K562 (cell line): ENCODE data around the gene NR1I3. TPM values are rescaled to one million over a fixed set of nuclear protein-coding genes. Genes with fewer than 3 reads are reported as not detected.

Source experiments
- ARHGAP35 ChIP-seq: fragments of 450-650 bp; IDR thresholded peaks from 2 replicates; pipeline ENCODE4 v1.6.1; 2018; ENCODE audit not compliant: partially characterized antibody
- BDP1 ChIP-seq: IDR thresholded peaks from 3 replicates; pipeline ENCODE4 v1.6.1; 2011; ENCODE audit not compliant: insufficient read length, insufficient read depth
- GABPB2 ChIP-seq: fragments of 250-450 bp; sonication (Bioruptor Pico); conservative IDR thresholded peaks from 2 replicates; pipeline ENCODE4 v1.5.1; 2021; ENCODE audit warnings: mild to moderate bottlenecking
- GATA2 ChIP-seq: sonication (generic); formaldehyde crosslinking; IDR thresholded peaks from 2 replicates; pipeline ENCODE4 v1.4.0; 2020; ENCODE audit warnings: mild to moderate bottlenecking, missing genetic modification reagents
- HMBOX1 ChIP-seq: sonication (generic); IDR thresholded peaks from 2 replicates; pipeline ENCODE4 v1.6.1; 2016
- HNRNPUL1 ChIP-seq: fragments of 200-400 bp; formaldehyde crosslinking; IDR thresholded peaks from 2 replicates; pipeline ENCODE4 v1.6.1; 2017; ENCODE audit warnings: low read length
- JUNB ChIP-seq: fragments of 450-650 bp; formaldehyde crosslinking; conservative IDR thresholded peaks from 2 replicates; pipeline ENCODE4 v1.4.0; 2020; ENCODE audit warnings: mild to moderate bottlenecking
- MAFF ChIP-seq: IDR thresholded peaks from 2 replicates; pipeline ENCODE4 v1.6.1; 2012; ENCODE audit warnings: low read length, improper control_type of control experiment
- NCOA4 ChIP-seq: fragments of 450-650 bp; IDR thresholded peaks from 2 replicates; pipeline ENCODE4 v1.6.1; 2018; ENCODE audit warnings: mild to moderate bottlenecking; ENCODE audit not compliant: partially characterized antibody
- RBM14 ChIP-seq: fragments of 200-400 bp; formaldehyde crosslinking; IDR thresholded peaks from 2 replicates; pipeline ENCODE4 v1.6.1; 2018; ENCODE audit warnings: low read depth, mild to moderate bottlenecking, low read length, moderate library complexity, borderline replicate concordance; ENCODE audit not compliant: insufficient read depth
- RFX7 ChIP-seq: fragments of 250-450 bp; sonication (Bioruptor Pico); IDR thresholded peaks from 2 replicates; pipeline ENCODE4 v1.5.1; 2021; ENCODE audit warnings: mild to moderate bottlenecking
- RNF219 ChIP-seq: fragments of 250-450 bp; sonication (Bioruptor Pico); IDR thresholded peaks from 2 replicates; pipeline ENCODE4 v1.5.0; 2022; ENCODE audit warnings: mild to moderate bottlenecking
- SRSF3 ChIP-seq: fragments of 200-400 bp; formaldehyde crosslinking; IDR thresholded peaks from 2 replicates; pipeline ENCODE4 v1.6.1; 2016; ENCODE audit warnings: mild to moderate bottlenecking, low read length, moderate library complexity; ENCODE audit not compliant: insufficient read depth
- TRIM24 ChIP-seq, 2 experiments: fragments of 450-650 bp; IDR thresholded peaks; 2 replicates each; pipeline ENCODE4 v1.6.1; 2016
- USF2 ChIP-seq: sonication (generic); formaldehyde crosslinking; IDR thresholded peaks from 2 replicates; pipeline ENCODE4 v1.5.0; 2020; ENCODE audit warnings: missing genetic modification reagents
- ZBTB8A ChIP-seq: fragments of 450-650 bp; IDR thresholded peaks from 2 replicates; pipeline ENCODE4 v1.6.1; 2018; ENCODE audit warnings: mild to moderate bottlenecking, moderate library complexity; ENCODE audit not compliant: partially characterized antibody
- ZNF121 ChIP-seq: sonication (generic); formaldehyde crosslinking; conservative IDR thresholded peaks from 2 replicates; pipeline ENCODE4 v1.8.0; 2022; ENCODE audit warnings: missing genetic modification reagents
- ZNF592 ChIP-seq: fragments of 450-650 bp; IDR thresholded peaks from 2 replicates; pipeline ENCODE4 v1.6.1; 2017; ENCODE audit warnings: antibody characterized with exemption, mild to moderate bottlenecking
- polyA plus RNA-seq, 8 experiments: library from polyadenylated mRNA; depleted of rRNA in 4 of 8; stranded (reverse) in 5 of 8; unstranded in 3 of 8; fragments of >200 nt; fragmentation: Nextera tagmentation in 2 of 8; fragmentation: Illumina TruSeq in 1 of 8; extraction: Ambion mirVana in 2 of 8; extraction: Trizol in 1 of 8; gene quantifications; 2 replicates each; pipeline versions ENCODE4 v1.2.1 to v1.2.3, GENCODE V29; 2011 to 2014; ENCODE audit warnings: inconsistent platforms in 1 of 8, missing spikeins in 1 of 8
- total RNA-seq, 7 experiments: library from RNA; depleted of rRNA in 6 of 7; stranded (reverse); fragments of >200 nt in 6 of 7; fragmentation: Illumina TruSeq in 2 of 7; extraction: Trizol in 2 of 7; gene quantifications; 2 replicates each; pipeline versions ENCODE4 v1.2.1 to v1.2.3, GENCODE V29; 2011 to 2021; ENCODE audit warnings: low replicate concordance in 1 of 7
- TF ChIP-seq, protein P1 (sequence below): fragments of 450-650 bp; IDR thresholded peaks from one replicate; pipeline ENCODE4 v1.6.1; 2018; ENCODE audit warnings: mild to moderate bottlenecking, moderate library complexity; ENCODE audit not compliant: partially characterized antibody

The NR1I3 gene
- total and polyA plus RNA-seq, 9 of the 15 experiments (the other 6 are each of a cell fraction or from before 2014, with no cell fraction given), result 0.11 TPM; not detected in 8

DNA sequence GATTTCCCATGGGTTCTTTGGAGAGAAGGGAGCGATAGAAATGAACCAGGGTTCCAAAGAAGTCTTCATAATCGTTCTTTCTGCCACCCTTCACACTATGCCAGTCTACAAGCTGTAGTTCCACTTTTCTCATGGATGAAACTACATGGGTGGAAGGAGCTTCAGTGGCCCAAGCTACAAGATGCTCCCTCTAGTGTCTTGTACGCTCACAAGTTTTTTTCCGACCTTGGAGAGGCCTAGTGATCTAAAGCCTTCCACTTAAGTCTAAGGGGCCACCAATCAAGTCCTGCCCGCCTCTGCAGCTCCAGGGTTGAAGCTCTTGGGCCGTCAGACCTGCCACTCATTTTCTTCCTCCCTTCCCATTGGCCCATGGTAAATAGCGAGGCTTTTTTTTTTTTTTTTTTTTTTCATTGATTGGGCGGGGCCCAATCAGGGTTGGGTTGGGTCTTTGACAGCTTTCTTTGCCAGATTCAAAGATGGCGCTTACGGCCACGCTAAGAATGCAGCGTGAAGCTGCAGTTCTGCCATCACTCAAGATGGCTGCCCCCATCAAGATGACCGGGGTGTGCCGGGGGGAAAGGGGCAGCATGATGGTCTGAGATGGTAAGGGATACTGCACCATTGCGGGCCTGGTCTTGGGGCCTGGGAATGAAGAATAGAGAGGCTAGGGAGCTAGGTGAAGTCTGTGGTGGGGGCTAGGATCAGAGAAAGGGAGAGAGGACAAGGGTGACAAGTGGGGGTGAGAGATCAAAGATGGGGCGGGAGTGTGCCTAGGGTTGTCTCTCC, 12.3 kb downstream of the NR1I3 start, which contains the start of gene TOMM40L (continued):
- TF ChIP-seq HMBOX1 (no peak), BDP1 (no peak), MAFF (no peak), RNF219 (CRISPR knock-in tag) (no peak), NCOA4 (no peak), ZNF592 (no peak; the same call in 1 of the 2 replicates), RFX7 (CRISPR knock-in tag) (no peak), JUNB (CRISPR knock-in tag) (no peak), HNRNPUL1 (no peak), ZBTB8A (no peak), SRSF3 (no peak), GATA2 (CRISPR knock-in tag) (no peak), GABPB2 (CRISPR knock-in tag) (no peak), USF2 (no peak), ARHGAP35 (no peak), RBM14 (no peak), TRIM24 (IDR thresholded peaks at IDR 0.05) (no peak), ZNF121 (CRISPR knock-in tag) (no peak)
- TF ChIP-seq, protein P1, sequence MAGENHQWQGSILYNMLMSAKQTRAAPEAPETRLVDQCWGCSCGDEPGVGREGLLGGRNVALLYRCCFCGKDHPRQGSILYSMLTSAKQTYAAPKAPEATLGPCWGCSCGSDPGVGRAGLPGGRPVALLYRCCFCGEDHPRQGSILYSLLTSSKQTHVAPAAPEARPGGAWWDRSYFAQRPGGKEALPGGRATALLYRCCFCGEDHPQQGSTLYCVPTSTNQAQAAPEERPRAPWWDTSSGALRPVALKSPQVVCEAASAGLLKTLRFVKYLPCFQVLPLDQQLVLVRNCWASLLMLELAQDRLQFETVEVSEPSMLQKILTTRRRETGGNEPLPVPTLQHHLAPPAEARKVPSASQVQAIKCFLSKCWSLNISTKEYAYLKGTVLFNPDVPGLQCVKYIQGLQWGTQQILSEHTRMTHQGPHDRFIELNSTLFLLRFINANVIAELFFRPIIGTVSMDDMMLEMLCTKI, result no peak
